HG02885 (cell line): ENCODE data around the gene POLA1.
"Not testable (repeated sequence)": the region's sequence is repeated elsewhere in the genome, so short reads cannot be mapped to it uniquely, and the experiment has no call there.

Source experiments
- ATAC-seq: cut with Tn5 transposase; IDR thresholded peaks from one replicate; pipeline ENCODE4 v1.9.1; 2021; ENCODE audit warnings: mild to moderate bottlenecking; ENCODE audit not compliant: unreplicated experiment, poor library complexity

The POLA1 gene, protein sequence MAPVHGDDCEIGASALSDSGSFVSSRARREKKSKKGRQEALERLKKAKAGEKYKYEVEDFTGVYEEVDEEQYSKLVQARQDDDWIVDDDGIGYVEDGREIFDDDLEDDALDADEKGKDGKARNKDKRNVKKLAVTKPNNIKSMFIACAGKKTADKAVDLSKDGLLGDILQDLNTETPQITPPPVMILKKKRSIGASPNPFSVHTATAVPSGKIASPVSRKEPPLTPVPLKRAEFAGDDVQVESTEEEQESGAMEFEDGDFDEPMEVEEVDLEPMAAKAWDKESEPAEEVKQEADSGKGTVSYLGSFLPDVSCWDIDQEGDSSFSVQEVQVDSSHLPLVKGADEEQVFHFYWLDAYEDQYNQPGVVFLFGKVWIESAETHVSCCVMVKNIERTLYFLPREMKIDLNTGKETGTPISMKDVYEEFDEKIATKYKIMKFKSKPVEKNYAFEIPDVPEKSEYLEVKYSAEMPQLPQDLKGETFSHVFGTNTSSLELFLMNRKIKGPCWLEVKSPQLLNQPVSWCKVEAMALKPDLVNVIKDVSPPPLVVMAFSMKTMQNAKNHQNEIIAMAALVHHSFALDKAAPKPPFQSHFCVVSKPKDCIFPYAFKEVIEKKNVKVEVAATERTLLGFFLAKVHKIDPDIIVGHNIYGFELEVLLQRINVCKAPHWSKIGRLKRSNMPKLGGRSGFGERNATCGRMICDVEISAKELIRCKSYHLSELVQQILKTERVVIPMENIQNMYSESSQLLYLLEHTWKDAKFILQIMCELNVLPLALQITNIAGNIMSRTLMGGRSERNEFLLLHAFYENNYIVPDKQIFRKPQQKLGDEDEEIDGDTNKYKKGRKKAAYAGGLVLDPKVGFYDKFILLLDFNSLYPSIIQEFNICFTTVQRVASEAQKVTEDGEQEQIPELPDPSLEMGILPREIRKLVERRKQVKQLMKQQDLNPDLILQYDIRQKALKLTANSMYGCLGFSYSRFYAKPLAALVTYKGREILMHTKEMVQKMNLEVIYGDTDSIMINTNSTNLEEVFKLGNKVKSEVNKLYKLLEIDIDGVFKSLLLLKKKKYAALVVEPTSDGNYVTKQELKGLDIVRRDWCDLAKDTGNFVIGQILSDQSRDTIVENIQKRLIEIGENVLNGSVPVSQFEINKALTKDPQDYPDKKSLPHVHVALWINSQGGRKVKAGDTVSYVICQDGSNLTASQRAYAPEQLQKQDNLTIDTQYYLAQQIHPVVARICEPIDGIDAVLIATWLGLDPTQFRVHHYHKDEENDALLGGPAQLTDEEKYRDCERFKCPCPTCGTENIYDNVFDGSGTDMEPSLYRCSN (N-terminal part only)

DNA sequence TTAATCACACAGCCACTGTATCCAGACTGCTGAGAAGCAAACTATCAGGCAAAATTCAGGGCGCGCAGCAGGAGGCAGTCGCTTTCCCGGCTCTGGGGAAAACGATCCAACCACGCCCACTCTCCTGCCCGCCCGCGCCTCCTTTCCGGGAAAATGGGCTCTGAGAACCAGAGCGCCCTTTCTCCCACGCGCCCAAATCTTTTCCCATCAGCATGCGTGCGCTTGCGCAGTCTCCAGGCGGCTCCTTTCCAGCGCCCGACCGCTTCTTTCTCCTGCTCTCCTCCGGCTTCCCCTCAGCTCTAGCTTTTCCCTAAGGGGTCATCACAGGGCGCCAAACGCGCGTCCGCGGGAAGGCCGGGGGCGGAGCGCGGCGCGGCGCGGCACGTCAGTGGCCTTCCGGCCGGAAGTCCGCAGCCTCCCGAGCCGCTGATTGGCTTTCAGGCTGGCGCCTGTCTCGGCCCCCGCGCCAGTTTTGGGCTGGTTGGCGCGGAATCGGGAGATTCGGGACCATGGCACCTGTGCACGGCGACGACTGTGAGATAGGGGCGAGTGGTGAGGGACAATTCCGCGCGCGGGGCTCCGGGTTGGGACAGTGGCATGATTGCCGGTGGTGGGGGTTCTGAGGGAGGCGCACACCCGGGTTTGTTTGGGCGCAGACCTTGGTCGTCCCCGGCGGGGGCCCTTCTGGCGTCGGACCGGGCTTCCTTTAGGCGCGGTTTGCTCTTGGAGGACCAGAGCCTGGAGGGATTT is at the start of gene POLA1:
Gene POLA1, plus strand, starts transcription at position 466 of the 750 bp plus-strand sequence. Its CDS starts 44 bp downstream, at position 510.
- peak; percentile 94 for ATAC-seq

DNA sequence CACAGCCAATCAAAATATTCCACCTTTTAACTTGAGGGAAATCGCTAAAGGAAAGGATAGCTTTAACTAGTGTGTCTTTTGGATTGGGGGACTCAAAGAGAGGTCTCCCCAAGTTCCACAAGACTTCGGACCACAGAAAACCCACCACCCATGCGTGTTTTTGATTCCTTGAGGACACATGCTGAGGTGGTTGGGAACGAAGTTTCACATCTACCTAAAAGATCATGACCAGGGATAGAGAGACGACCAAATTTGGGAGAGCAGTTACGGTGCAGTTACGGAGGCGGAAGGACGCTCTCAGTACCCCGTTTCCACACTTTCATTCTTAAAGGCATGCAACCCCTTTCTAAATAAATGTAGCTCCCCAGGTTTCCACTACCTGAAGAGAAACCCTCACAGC is 47.7 kb upstream of the POLA1 start:
- no peak for ATAC-seq

DNA sequence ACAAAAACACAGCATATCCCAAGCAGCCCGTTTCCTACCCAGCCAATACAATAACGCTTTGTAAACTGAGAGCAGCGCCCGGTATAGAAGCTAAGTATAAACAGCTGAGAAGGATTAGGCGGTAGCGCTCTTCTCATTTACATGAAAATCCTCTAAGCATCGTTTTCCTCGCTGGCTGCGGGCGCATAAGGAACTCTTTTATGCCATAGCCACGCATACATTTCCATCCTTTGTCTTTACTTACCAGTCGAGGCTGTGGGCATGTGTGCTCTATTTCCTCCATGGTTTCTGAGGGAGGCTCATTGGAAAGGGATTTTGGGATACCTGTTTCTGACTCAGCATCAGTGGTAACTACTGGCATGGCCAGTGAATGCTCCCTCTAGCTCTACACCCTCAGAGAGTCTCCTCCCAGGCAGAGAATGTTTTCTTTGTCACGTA is 47.0 kb upstream of the POLA1 start:
- peak; percentile 11 for ATAC-seq

DNA sequence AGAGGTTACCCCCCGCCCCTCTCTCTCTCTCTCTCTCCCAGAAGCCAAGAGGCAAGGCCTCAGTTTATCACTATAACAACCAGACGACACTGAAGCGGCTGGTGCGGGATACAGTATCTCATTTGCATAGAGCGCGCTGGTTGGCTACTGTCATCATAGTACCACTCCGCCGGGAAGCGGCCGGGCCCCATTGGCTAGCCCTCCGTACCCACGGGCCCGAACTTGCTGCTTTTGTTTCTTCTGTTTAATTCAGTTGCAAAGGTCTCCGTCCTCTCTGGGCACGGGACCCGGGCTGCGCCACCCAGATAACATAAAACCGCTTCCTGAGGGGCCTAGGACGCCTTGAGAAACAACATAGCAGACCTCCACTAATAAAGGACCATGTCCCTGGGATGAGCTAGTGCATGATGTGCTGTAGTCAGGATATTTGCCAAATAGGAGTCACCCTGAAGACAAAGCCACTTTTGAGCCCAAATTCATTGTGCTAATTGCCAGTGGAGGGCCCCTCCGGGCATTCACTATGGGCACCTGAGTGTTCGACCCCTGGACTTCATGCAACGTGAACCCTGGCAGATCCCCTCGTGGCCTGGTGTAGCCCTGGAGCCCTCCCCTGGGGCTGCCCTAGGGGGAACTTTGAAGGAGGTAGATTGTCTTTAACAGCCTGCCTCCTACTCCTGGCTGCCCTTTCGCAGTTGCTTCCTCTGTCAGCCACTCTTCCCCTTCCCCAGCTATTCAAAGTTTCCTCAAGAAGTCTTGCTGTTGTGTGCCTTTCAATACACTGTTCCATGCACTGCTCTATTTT is 46.3 kb upstream of the POLA1 start, which contains the start of gene PCYT1B:
Gene PCYT1B, minus strand, starts transcription at position 91 of the 802 bp plus-strand sequence. CDS start 242 bp downstream, outside the sequence.
- peak; percentile 81 for ATAC-seq

DNA sequence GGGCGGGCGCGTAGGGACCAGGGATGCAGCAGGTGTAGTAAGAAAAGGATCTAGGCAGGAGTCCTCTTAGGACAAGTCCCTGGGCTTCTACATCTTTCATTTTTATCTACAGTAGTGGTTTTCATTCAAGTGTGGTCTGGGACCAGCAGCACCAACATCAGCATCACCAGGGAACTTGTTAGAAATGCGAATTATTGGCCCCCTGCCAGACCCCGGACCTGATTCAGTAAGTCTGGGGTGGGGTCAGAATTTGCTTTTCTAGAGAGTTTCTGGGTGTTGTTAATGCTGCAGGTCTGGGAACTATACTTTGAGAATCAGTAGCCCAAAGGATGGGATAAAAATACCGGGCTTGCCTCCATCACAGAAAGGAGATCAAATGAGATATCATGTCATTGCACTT is 45.2 kb upstream of the POLA1 start:
- ATAC-seq: no peak

DNA sequence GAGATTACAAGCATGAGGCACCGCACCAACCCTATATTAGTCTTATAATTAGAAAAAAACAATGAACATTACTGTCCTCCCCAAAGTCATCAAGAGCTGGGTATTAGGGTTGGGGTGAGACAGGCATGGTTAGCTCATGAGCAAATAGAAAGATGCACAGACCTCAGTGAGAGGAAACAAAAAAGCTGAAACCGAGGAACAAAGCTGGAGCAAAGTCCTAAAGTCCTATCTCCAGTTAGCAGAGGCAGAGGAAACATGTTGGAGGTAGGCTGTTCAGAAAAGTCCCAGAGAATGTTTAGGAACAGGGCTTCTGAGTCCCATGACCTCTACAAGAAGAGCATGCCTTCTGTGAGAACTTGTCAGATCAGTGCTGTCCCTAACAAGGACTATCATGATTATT is 41.9 kb upstream of the POLA1 start:
- ATAC-seq: no peak

DNA sequence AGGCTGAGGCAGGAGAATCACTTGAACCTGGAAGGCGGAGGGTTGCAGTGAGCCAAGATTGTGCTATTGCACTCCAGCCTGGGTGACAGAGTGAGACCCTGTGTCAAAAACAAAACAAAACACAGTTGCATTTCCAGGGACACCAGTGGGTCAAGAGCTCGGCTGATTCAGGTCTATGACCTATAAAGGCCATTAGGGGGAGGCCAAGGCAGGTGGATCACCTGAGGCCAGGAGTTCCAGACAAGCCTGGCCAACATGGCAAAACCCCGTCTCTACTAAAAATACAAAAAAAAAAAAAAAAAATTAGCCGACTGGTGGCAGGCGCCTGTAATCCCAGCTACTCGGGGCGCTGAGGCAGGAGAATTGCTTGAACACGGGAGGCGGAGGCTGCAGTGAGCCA is 38.0 kb upstream of the POLA1 start:
- not testable (repeated sequence) for ATAC-seq

DNA sequence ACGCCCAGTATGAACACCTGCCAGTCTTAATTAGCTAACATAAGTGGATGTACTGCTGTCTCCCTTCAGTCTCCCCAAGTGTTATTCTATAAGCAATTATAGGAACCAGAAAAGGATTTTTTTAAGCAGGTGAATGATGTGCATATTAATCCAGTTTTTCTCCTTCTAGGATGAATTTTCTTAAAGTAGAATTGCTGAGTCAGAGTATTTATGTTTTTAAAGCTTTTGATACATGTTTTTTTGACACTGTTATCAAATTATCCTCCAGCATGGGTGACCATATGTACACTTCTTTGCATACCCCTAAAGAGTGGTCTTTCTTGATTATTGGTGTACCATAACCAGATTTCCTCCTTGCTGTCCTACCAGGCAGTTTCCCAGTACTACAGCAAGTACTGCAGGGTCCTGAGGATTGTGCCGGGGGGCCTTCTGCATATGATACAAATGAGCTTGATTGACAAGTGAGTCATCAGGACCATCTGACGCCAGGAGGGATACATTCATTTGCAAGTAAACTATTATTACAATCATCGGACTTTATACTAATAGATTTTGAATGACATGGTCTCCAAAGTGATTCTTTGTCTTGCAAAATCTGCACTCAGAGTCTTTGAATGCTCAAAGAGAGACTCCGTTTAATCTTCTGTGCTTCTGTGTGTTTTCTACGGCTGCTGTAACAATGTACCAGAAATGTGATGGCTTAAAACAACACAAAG is 35.9 kb upstream of the POLA1 start:
- ATAC-seq: no peak

DNA sequence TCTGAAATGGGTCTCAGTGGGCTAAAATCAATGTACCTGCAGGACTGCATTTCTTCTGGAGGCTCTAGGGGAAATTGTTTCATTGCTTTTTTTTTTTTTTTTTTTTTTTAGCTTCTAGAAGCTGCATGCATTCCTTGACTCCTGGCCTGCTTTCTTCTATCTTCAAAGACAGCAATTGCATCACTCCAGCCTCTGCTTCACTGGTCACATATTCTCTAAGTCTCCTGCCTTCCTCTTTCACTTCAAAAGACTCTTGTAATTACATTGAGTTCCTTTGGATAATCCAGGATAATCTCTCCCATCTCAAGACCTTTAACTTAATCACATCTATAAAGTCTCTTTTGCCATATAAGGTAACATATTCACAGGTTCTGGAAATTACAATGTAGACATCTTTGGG is 35.3 kb upstream of the POLA1 start:
- ATAC-seq: no peak

DNA sequence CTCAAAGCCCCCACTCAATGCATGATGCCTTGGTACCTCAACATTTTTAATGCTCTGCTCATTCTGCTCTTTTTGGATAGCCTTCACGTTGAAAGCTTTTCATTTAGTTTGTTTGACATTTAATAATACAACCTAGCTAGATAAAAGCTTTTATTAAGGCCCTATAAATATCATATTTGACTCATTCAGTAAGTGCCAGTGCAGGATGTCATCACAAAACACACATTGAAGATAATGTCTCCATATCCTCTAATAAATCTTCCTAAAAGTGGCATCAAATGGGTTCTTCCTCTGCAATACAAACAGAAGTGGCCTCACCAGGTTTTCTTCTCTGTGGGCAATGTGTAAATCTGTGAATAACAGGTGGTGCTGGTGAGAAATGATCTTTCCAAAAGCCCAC is 34.6 kb upstream of the POLA1 start:
- ATAC-seq: no peak

DNA sequence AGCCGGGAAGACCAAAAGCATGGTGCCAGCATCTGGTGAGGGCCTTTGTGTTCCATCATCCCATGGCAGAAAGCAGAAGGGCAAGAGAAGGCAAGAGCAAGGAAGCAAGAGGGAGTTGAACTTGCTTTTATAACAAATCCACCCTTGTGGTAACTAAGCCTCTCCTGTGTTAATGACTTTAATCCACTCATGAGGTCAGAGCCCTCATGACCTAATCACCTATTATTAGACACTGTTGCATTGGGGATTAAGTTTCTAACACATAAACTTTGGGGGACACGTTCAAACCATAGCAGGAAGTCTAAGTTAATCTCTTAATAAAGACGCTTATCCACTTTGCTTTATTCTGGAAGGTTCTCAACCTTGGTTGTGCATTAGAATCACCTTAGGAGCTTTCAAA is 34.1 kb upstream of the POLA1 start:
- ATAC-seq: no peak

DNA sequence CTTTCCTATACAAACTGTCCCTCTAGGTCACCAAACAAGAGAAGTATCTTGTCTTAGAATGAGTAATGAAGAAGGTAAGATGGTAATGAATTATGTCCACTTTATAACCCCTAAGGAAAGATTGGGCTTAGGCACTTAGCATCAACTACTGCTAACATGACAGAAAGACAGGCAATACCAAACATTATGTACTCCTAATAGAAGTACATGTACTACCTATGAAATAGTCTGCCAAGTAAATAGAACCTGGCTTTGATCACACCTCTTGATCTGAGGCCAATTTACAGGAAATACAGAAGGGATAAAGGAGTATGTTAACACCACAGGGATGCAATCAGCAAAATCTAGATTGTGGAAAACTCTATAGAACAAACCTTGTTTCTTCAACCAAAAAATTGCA is 32.4 kb upstream of the POLA1 start:
- ATAC-seq: no peak

DNA sequence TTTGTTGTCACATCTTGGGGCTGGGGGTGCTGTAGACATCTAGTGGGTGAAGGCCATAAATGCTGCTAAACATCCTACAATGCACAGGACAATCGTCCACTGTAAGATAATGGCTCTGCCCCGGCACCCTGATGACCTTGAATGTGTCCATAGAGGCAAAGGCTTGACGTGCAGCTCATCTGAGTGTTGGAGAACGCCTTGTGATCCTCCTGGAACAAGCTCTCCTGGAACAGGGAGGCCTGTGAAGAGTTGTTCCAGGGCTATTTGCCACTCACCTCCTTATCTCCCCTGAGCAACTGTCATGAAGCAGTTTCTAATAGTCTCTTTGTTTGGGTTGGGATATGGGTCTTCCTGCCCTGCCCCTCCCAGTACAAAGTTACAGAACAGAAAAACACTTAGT is 31.4 kb upstream of the POLA1 start:
- no peak for ATAC-seq

DNA sequence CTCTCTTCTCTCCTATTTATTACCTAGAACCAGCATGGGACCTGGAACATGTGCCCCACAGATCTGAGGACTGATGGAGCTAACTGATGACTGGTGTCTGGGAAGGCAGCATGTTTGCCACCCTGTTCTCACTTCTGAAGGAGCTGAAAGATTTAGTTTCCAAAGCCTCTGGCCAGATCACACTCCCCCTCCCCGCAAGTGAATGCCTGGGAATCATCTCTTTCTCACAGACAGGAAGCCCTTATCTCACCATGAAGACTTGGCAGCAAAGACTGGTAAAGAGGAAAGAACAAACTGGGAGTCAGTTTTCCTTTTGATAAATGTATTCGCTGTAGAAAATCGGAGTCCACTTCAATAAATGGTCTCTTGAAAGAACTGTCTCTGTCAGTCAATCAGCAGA is 25.6 kb upstream of the POLA1 start:
- no peak for ATAC-seq

DNA sequence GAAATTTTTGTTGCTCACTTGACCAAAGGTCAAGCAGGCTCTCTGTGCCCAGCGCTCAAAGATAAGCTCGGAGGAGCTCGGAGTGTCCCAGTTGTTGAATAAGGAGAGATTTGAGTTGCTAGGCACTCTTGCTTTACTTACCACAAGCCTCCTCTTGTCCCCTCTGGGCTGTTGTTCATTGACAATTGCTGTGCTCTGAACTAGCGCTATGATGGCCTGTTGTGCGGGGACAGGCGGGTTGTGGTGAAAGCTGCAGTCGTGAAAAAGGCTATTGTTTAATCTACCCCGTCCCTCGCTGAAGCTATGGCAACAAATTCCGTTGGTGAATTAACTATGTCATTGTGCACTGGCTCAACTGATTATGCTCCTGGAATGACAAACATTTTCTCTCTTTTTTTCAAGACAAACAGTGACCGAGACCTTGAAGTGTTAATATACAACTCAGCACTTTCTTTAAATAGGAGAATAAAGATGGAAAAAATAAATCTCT is 21.0 kb upstream of the POLA1 start:
- ATAC-seq: no peak

DNA sequence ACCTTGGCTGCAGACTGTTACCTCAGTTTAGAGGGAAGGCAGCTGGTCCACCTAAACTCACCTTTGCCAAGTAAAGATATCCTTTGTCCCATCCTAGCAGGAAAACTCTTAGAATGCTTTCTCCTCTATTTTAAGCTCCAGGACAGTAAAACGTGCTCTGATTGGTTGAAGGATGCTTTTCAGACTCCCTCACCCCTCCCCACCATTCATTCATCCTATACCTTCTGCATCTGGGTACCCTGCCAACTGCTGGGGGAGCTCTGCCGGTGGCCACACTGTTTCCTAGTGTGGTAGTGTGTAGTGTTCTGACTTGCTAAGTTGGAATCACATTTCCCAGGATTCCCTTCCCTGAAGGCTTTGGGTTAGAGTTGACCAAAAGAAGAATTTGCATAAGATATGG is 20.3 kb upstream of the POLA1 start:
- ATAC-seq: no peak

DNA sequence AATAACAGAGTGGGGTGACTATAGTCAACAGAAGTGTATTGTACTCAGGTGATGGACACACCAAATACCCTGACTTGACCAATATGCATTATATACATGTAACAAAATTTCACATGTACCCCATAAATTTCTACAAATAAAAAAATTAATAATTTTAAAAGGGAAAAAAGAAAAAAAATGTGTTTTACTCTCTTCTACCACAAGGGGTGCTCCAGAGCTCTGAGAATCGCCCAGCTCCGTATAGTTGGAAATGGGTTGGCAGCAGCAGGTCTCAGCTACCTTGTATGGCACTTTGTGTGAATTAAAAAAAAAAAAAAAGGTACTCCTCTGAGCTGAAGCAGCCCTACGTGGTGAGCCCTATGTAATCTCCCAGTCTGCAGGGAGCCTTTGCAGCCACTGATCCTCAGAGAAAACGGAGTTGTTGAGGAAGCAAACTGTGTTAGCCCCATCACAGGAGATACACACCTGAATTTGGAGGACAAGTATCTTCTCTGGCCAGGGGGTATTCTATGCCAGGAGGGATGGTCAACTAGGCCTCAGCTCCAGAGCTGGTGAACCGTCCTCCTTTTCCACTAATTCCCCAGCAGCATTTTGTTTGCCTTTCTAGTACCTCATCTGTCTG is 17.2 kb upstream of the POLA1 start:
- ATAC-seq: peak; percentile 59
